ENCODE results near the gene SEC16A. TPM values are rescaled to one million over a fixed set of nuclear protein-coding genes. Genes with fewer than 3 reads are reported as not detected.

The SEC16A gene
- total RNA-seq, 1 experiment from 2014 or later = 85.8 TPM

DNA sequence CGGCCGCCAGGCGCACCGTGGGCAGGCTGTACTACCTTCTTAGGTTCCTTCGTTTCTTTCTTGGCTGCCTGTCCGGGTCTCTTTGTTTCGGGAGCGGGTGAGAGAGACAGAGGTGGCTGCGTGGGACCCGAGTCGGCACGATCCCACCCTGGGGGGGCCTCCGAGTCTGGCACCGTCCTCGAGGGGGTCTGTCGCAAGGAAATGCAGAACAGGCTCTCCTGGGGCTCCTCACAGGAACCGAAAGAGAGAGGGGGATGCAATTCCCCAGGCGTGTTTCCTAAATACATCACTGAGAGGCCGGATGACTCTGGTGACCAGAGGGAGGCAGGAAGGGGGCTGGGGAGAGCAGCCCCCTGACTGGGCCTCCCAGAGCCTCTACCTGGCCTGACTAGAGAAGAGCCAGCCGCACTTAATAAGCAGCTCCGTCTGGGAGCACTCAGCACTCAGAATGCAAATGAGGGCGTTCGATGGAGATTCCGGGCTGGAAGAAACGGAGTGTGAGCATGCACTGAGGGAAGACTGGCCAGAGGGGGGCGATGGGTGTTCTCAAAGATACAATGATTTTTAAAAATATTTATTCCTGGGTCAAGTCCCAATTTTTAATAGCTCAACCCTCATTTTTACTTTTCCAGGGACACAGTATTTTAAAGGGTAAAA, 31.5 kb downstream of the SEC16A start:
- no peak for DNase-seq (ENCODE audit: unreplicated experiment)
- no peak overlapping the region for H3K4me3 Mint-ChIP-seq (ENCODE audit: unreplicated experiment)
- no peaks in the 10 kb centered on the region for H3K27me3 Mint-ChIP-seq (ENCODE audit: insufficient read depth, unreplicated experiment)
- no peak overlapping the region for H3K27ac Mint-ChIP-seq (ENCODE audit: low read depth, unreplicated experiment)
- POLR2A ChIA-PET = no interaction called here
- CTCF ChIA-PET = interaction anchor here (1.4 kb wide), 1 partner anchor 11 kb away, joined by 5 read pairs; no protein-coding TSS in a partner anchor
- peaks cover 91% of the 10 kb centered on the region for H3K36me3 Mint-ChIP-seq (ENCODE audit: insufficient read depth, unreplicated experiment)
- no peaks in the 10 kb centered on the region for H3K9me3 Mint-ChIP-seq (ENCODE audit: unreplicated experiment)
- no peaks in the 10 kb centered on the region for H3K4me1 Mint-ChIP-seq (ENCODE audit: insufficient read depth, unreplicated experiment)
- no peak for TF ChIP-seq CTCF (IDR thresholded peaks at IDR 0.05; ENCODE audit: unreplicated experiment)
- intact Hi-C loops (cut with micrococcal nuclease) = no loop called here
- BruUV-seq (replicated peaks) = no TSS peak

- DNase-seq (ENCODE audit: unreplicated experiment) = no peak
- POLR2A ChIA-PET = no interaction called here
- peaks cover 94% of the 10 kb centered on the region for H3K36me3 Mint-ChIP-seq (ENCODE audit: insufficient read depth, unreplicated experiment)
Observed at GRCh38 chr9:136448655-136449054, 34.2 kb downstream of the SEC16A start.

DNA sequence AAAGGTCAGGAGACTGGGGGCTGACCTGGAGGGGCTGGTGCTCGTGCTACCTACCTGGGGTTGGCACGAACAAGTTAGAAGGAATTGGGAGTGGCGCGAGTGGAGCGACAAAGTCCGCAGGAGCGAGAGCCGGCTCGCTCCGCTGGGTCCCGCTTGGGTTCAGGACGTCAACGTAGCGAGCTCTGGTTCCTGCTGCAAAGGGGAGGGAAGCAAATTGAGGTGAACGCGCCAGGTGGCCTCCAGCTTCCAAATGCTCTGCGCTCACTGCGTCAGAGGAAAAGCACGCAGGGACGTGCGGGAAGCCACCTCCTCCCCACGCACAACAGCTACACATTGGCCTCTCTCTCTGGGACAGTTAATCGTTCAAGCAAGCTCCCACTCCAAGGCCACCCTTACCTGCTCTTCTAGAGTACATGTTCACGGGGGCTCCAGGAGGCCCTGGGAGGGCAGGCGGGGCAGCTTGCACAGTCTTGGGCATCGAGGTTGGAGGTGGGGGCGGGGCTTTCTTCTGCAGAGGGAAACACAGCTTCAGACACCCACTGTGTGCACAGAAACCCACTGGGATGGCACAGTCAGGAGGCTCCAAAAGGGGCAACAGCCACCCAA, 35.6 kb downstream of the SEC16A start:
- Mint-ChIP-seq H3K9me3 (ENCODE audit: unreplicated experiment) (no peaks in the 10 kb centered on the region), H3K27ac (ENCODE audit: low read depth, unreplicated experiment) (no peak overlapping the region), H3K4me3 (ENCODE audit: unreplicated experiment) (no peak overlapping the region), H3K27me3 (ENCODE audit: insufficient read depth, unreplicated experiment) (no peaks in the 10 kb centered on the region), H3K36me3 (ENCODE audit: insufficient read depth, unreplicated experiment) (peaks cover 91% of the 10 kb centered on the region), H3K4me1 (ENCODE audit: insufficient read depth, unreplicated experiment) (no peaks in the 10 kb centered on the region)
- BruUV-seq (replicated peaks) = no TSS peak
- intact Hi-C loops (cut with micrococcal nuclease) = no loop called here
- TF ChIP-seq CTCF (IDR thresholded peaks at IDR 0.05; ENCODE audit: unreplicated experiment) = no peak
- no peak for DNase-seq (ENCODE audit: unreplicated experiment)
- POLR2A ChIA-PET = no interaction called here
- CTCF ChIA-PET = no interaction called here

More at GRCh38 chr9:136448655-136449054, 34.2 kb downstream of the SEC16A start:
- CTCF ChIA-PET = interaction anchor here (0.6 kb wide), 1 partner anchor 39 kb away, joined by 3 read pairs; no protein-coding TSS in a partner anchor
- Mint-ChIP-seq H3K27me3 (ENCODE audit: insufficient read depth, unreplicated experiment) (no peaks in the 10 kb centered on the region), H3K4me1 (ENCODE audit: insufficient read depth, unreplicated experiment) (no peaks in the 10 kb centered on the region), H3K27ac (ENCODE audit: low read depth, unreplicated experiment) (no peak overlapping the region), H3K9me3 (ENCODE audit: unreplicated experiment) (no peaks in the 10 kb centered on the region), H3K4me3 (ENCODE audit: unreplicated experiment) (no peak overlapping the region)
- no peak for TF ChIP-seq CTCF (IDR thresholded peaks at IDR 0.05; ENCODE audit: unreplicated experiment)
- intact Hi-C loops (cut with micrococcal nuclease) = no loop called here
- no TSS peak for BruUV-seq (replicated peaks)

- Mint-ChIP-seq H3K9me3 (ENCODE audit: unreplicated experiment) (no peaks in the 10 kb centered on the region), H3K4me1 (ENCODE audit: insufficient read depth, unreplicated experiment) (no peaks in the 10 kb centered on the region), H3K4me3 (ENCODE audit: unreplicated experiment) (no peak overlapping the region), H3K27ac (ENCODE audit: low read depth, unreplicated experiment) (no peak overlapping the region), H3K36me3 (ENCODE audit: insufficient read depth, unreplicated experiment) (peaks cover 86% of the 10 kb centered on the region), H3K27me3 (ENCODE audit: insufficient read depth, unreplicated experiment) (no peaks in the 10 kb centered on the region)
- intact Hi-C loops (cut with micrococcal nuclease) = no loop called here
- ChIA-PET POLR2A (interaction anchor here (0.9 to 1.7 kb wide), 3 partner anchors 12 to 38 kb away, joined by 3 to 4 read pairs (median 4); no protein-coding TSS in a partner anchor), CTCF (interaction anchor here (0.6 to 0.9 kb wide), 4 partner anchors 13 to 44 kb away, joined by 3 to 4 read pairs (median 3); no protein-coding TSS in a partner anchor)
- BruUV-seq (replicated peaks) = no TSS peak
- no peak for TF ChIP-seq CTCF (IDR thresholded peaks at IDR 0.05; ENCODE audit: unreplicated experiment)
- no peak for DNase-seq (ENCODE audit: unreplicated experiment)
Observed at GRCh38 chr9:136445799-136446198, 37.0 kb downstream of the SEC16A start.
